HG03135 (cell line): ENCODE measurements around the gene SEC63.
"Not testable (repeated sequence)": the region's sequence is repeated elsewhere in the genome, so short reads cannot be mapped to it uniquely, and the experiment has no call there.

Experiments used
- ATAC-seq: cut with Tn5 transposase; IDR thresholded peaks from one replicate; pipeline ENCODE4 v1.9.1; 2021; ENCODE audit warnings: mild to moderate bottlenecking, moderate library complexity; ENCODE audit not compliant: unreplicated experiment

SEC63 gene

GRCh38 chr6:107972413-107973096, 14.5 kb upstream of the SEC63 start:
- ATAC-seq: no peak

GRCh38 chr6:107971181-107971580, 13.2 kb upstream of the SEC63 start:
- no peak for ATAC-seq

GRCh38 chr6:107970255-107970654, 12.2 kb upstream of the SEC63 start:
- no peak for ATAC-seq

GRCh38 chr6:107968081-107968480, 10.1 kb upstream of the SEC63 start:
- no peak for ATAC-seq

- no peak for ATAC-seq
These were observed 7.7 kb upstream of the SEC63 start for GRCh38 chr6:107965746-107966145.

GRCh38 chr6:107962723-107963122, 4.7 kb upstream of the SEC63 start:
- no peak for ATAC-seq

- ATAC-seq: no peak
These were observed 1.4 kb upstream of the SEC63 start for GRCh38 chr6:107959392-107959791.

- ATAC-seq: not testable (repeated sequence)
These were observed 818 bp upstream of the SEC63 start for GRCh38 chr6:107958689-107959362.

- peak; percentile 29 for ATAC-seq
These were observed 600 bp downstream of the SEC63 start for GRCh38 chr6:107957308-107957908.

- ATAC-seq: no peak
These were observed 1.3 kb downstream of the SEC63 start for GRCh38 chr6:107956586-107957307.

- no peak for ATAC-seq
These were observed 1.8 kb downstream of the SEC63 start for GRCh38 chr6:107956181-107956580.

- ATAC-seq: not testable (repeated sequence)
These were observed 4.1 kb downstream of the SEC63 start for GRCh38 chr6:107953858-107954414.

- no peak for ATAC-seq
These were observed 14.2 kb downstream of the SEC63 start for GRCh38 chr6:107943626-107944439.

GRCh38 chr6:107942142-107942541, 15.9 kb downstream of the SEC63 start:
- no peak for ATAC-seq

GRCh38 chr6:107941627-107942026, 16.4 kb downstream of the SEC63 start:
- no peak for ATAC-seq

GRCh38 chr6:107941199-107941598, 16.8 kb downstream of the SEC63 start:
- no peak for ATAC-seq

- not testable (repeated sequence) for ATAC-seq
These were observed 21.1 kb downstream of the SEC63 start for GRCh38 chr6:107936910-107937292.

GRCh38 chr6:107936162-107936909, 21.7 kb downstream of the SEC63 start:
- no peak for ATAC-seq

- ATAC-seq: not testable (repeated sequence)
These were observed 23.8 kb downstream of the SEC63 start for GRCh38 chr6:107934229-107934628.

- ATAC-seq: no peak
These were observed 25.4 kb downstream of the SEC63 start for GRCh38 chr6:107932580-107932979.
